Sigmoid colon (tissue), 7 donors: ENCODE results near the gene CRADD. TPM values are rescaled to one million over a fixed set of nuclear protein-coding genes. Genes with fewer than 3 reads are reported as not detected.

Source experiments
- DNase-seq: peaks from one replicate; pipeline ENCODE4 v3.0.0-alpha.2; 2019
- H3K27ac ChIP-seq, 4 donors: fragments of 200-600 bp; sonication (generic); one replicate each; pipeline ENCODE4 v1.5.1; 2016 to 2019; ENCODE audit warnings: mild to moderate bottlenecking in 1 of 4
- H3K27me3 ChIP-seq, 3 donors: fragments of 200-600 bp; sonication (generic); one replicate each; pipeline ENCODE4 v1.5.1; 2019; ENCODE audit warnings: mild to moderate bottlenecking in 1 of 3
- H3K36me3 ChIP-seq, 4 donors: fragments of 200-600 bp; sonication (generic); one replicate each; pipeline ENCODE4 v1.5.1; 2016 to 2019
- H3K4me1 ChIP-seq, 4 donors: fragments of 200-600 bp; sonication (generic); one replicate each; pipeline ENCODE4 v1.5.1; 2017 to 2019
- H3K4me3 ChIP-seq, 4 donors: fragments of 200-600 bp; sonication (generic); one replicate each; pipeline ENCODE4 v1.5.1; 2017 to 2019; ENCODE audit warnings: mild to moderate bottlenecking in 2 of 4, moderate library complexity in 1 of 4
- H3K9me3 ChIP-seq, 4 donors: fragments of 200-600 bp in 3 of 4; sonication (generic) in 3 of 4; one replicate each; pipeline versions ENCODE4 v1.5.1 to v1.6.1; 2013 to 2019
- CTCF ChIP-seq, 4 experiments: fragments of 450-650 bp in 3 of 4; fragments of 200-600 bp in 1 of 4; IDR thresholded peaks; one replicate each; pipeline ENCODE4 v1.5.1; 2016 to 2019; ENCODE audit warnings: antibody characterized with exemption in 4 of 4, mild to moderate bottlenecking in 3 of 4, moderate library complexity in 2 of 4
- EP300 ChIP-seq, 4 donors: sonication (generic); formaldehyde crosslinking; IDR thresholded peaks; one replicate each; pipeline ENCODE4 v1.6.1; 2017; ENCODE audit warnings: antibody characterized with exemption in 4 of 4
- POLR2A ChIP-seq, 2 donors: fragments of 450-650 bp; IDR thresholded peaks; one replicate each; pipeline ENCODE4 v1.6.1; 2016; ENCODE audit warnings: antibody characterized with exemption in 2 of 2, mild to moderate bottlenecking in 2 of 2, moderate library complexity in 2 of 2
- POLR2AphosphoS5 ChIP-seq, 4 donors: sonication (generic); formaldehyde crosslinking; IDR thresholded peaks; one replicate each; pipeline ENCODE4 v1.6.1; 2017; ENCODE audit warnings: antibody characterized with exemption in 4 of 4
- WGBS, 2 donors: extraction: QIAGEN DNeasy Blood & Tissue Kit; methylation state at CpG; one replicate each; pipeline ENCODE4 v1.1.7; 2013; 5-methylcytosine and 5-hydroxymethylcytosine counted together
- intact Hi-C: fragments of 100-400 bp; cut with DNase I; formaldehyde crosslinking; loops from one replicate; pipeline ENCODE4 v1.15.1; 2023
- polyA plus RNA-seq, 3 donors: library from polyadenylated mRNA; stranded (reverse); fragments of 200-250 nt; gene quantifications; one replicate each; pipeline ENCODE4 v1.2.3, GENCODE V29; 2013
- total RNA-seq, 4 donors: library from RNA; depleted of rRNA; stranded (reverse); fragments of >200 nt; gene quantifications; one replicate each; pipeline ENCODE4 v1.1.0, GENCODE V29; 2016
- donor health status: healthy with polysubstance abuse.
- donor health status: Bipolar disorder and iron deficiency.
- donor health status: healthy.

Gene CRADD
- total RNA-seq (10 to 100 TPM; 43.7 to 98.9 (median 61.0) TPM), polyA plus RNA-seq (10 to 100 TPM; 14.1 to 39.1 (median 27.0) TPM)

- H3K4me1 ChIP-seq = peaks cover 0 to 42% (median 31%) of the 10 kb centered on the region in 4 donors
- H3K27ac ChIP-seq = peak within 1 kb of the TSS; percentile 90 to 97 (median 94)
- peak; percentile 92 for DNase-seq
- WGBS, 2 donors = 0% methylated on average over 41 of the region's 41 CpGs
- intact Hi-C loops = loop anchor here (2.0 to 10.0 kb wide), 7 partner anchors 59 to 425 kb away; no protein-coding TSS in a partner anchor
- no peaks in the 10 kb centered on the region for H3K36me3 ChIP-seq
- TF ChIP-seq CTCF (IDR thresholded peaks at IDR 0.05) (no peak), POLR2AphosphoS5 (IDR thresholded peaks at IDR 0.05) (peak; percentile 81 to 91 (median 84)), POLR2A (IDR thresholded peaks at IDR 0.05) (peak; percentile 51 to 72), EP300 (IDR thresholded peaks at IDR 0.05) (peak in 2 of 4 donors; percentile 3 to 50)
- no peaks in the 10 kb centered on the region for H3K9me3 ChIP-seq
- no peaks in the 10 kb centered on the region for H3K27me3 ChIP-seq
- peak within 1 kb of the TSS; percentile 61 to 74 (median 68) for H3K4me3 ChIP-seq
Measured at GRCh38 chr12:93677195-93678064, at the start of gene CRADD. Gene CRADD, plus strand, starts transcription at chr12:93677375.

GRCh38 chr12:93632383-93632782 lies 44.8 kb upstream of the CRADD start:
- no peaks in the 10 kb centered on the region for H3K36me3 ChIP-seq
- TF ChIP-seq EP300 (IDR thresholded peaks at IDR 0.05) = no peak
- TF ChIP-seq CTCF (IDR thresholded peaks at IDR 0.05) = no peak
- no peak for TF ChIP-seq POLR2A (IDR thresholded peaks at IDR 0.05)
- TF ChIP-seq POLR2AphosphoS5 (IDR thresholded peaks at IDR 0.05) = no peak
- H3K9me3 ChIP-seq = no peaks in the 10 kb centered on the region
- no peak overlapping the region for H3K27ac ChIP-seq
- H3K27me3 ChIP-seq = no peaks in the 10 kb centered on the region
- no peak overlapping the region for H3K4me3 ChIP-seq
- WGBS, 2 donors = 94 to 96% methylated on average over 1 of the region's 1 CpG
- intact Hi-C loops = no loop called here
- DNase-seq = no peak
- H3K4me1 ChIP-seq = no peaks in the 10 kb centered on the region

- no peak for DNase-seq
- no peaks in the 10 kb centered on the region for H3K9me3 ChIP-seq
- no peak overlapping the region for H3K27ac ChIP-seq
- no peaks in the 10 kb centered on the region for H3K27me3 ChIP-seq
- no peak for TF ChIP-seq EP300 (IDR thresholded peaks at IDR 0.05)
- no peak for TF ChIP-seq CTCF (IDR thresholded peaks at IDR 0.05)
- TF ChIP-seq POLR2A (IDR thresholded peaks at IDR 0.05) = no peak
- no peak for TF ChIP-seq POLR2AphosphoS5 (IDR thresholded peaks at IDR 0.05)
- H3K4me1 ChIP-seq = no peaks in the 10 kb centered on the region
- H3K4me3 ChIP-seq = no peak overlapping the region
- intact Hi-C loops = no loop called here
- 95 to 96% methylated on average over 3 of the region's 3 CpGs for WGBS, 2 donors
- no peaks in the 10 kb centered on the region for H3K36me3 ChIP-seq
Measured at GRCh38 chr12:93634416-93634815, 42.8 kb upstream of the CRADD start.

GRCh38 chr12:93636708-93637107 lies 40.5 kb upstream of the CRADD start:
- H3K4me3 ChIP-seq = no peak overlapping the region
- intact Hi-C loops = no loop called here
- 71 to 73% methylated on average over 2 of the region's 2 CpGs for WGBS, 2 donors
- H3K27ac ChIP-seq = no peak overlapping the region
- no peaks in the 10 kb centered on the region for H3K27me3 ChIP-seq
- H3K4me1 ChIP-seq = no peaks in the 10 kb centered on the region
- no peak for DNase-seq
- H3K36me3 ChIP-seq = no peaks in the 10 kb centered on the region
- no peaks in the 10 kb centered on the region for H3K9me3 ChIP-seq
- no peak for TF ChIP-seq POLR2A (IDR thresholded peaks at IDR 0.05)
- TF ChIP-seq EP300 (IDR thresholded peaks at IDR 0.05) = no peak
- TF ChIP-seq POLR2AphosphoS5 (IDR thresholded peaks at IDR 0.05) = no peak
- no peak for TF ChIP-seq CTCF (IDR thresholded peaks at IDR 0.05)
